AML-193 (cell line): ENCODE measurements around the gene ATP7A.
"Not testable (repeated sequence)": the region's sequence is repeated elsewhere in the genome, so short reads cannot be mapped to it uniquely, and the experiment has no call there.

Experiments used
- DNase-seq, 2 experiments: peaks; one replicate each; lab custom pipeline; 2025; lab: John Stamatoyannopoulos, UW

Gene ATP7A

GRCh38 chrX:78037881-78038280, 127.4 kb downstream of the ATP7A start:
- DNase-seq: no peak

GRCh38 chrX:78042601-78043000, 132.1 kb downstream of the ATP7A start:
- no peak for DNase-seq

GRCh38 chrX:78046362-78046761, 135.9 kb downstream of the ATP7A start:
- DNase-seq: no peak

- DNase-seq: no peak
These were observed 137.6 kb downstream of the ATP7A start for GRCh38 chrX:78048052-78048451.

GRCh38 chrX:78063687-78064086, 153.2 kb downstream of the ATP7A start:
- DNase-seq: no peak

DNA sequence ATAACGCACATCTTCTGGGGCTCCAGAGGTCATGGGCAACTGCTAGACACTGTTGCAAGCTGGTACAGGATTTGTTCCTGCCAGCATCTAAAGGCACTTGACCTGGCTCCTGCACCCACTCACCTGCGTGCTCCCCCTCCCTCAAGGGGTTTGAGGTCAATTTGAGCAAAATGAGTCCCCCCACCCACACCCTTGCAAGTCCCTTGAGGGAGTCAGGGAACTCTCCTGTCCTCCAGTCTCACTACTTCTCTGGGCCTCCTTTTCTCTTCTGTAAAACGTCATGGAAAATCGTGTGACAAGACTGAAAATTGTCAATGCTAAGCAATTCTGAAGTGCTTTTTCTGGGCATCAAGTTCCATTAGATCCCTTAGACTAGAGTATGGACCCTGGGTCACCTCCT, 153.7 kb downstream of the ATP7A start:
- DNase-seq: no peak

GRCh38 chrX:78064698-78065601, 154.5 kb downstream of the ATP7A start:
- DNase-seq: not testable (repeated sequence)

DNA sequence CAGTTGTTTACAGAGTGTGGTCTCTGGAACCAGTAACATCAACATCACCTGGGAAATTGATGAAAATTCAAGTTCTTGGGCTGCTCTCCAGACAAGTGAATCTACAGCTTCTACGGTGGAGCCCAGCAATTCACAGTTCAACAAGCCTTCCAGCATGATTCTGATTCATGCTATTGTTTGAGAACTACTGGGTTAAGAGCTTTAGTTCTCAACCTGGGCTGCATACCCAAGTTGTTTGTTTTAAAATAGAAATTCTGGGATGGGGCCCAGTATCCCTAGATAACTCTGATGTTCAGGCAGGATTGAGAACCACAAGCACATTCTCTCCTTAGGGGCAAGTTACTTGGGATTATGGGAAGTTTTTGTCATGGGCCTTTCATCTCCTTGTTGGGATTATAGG, 155.6 kb downstream of the ATP7A start:
- no peak for DNase-seq

- DNase-seq: no peak
These were observed 160.8 kb downstream of the ATP7A start for GRCh38 chrX:78071331-78071730.

DNA sequence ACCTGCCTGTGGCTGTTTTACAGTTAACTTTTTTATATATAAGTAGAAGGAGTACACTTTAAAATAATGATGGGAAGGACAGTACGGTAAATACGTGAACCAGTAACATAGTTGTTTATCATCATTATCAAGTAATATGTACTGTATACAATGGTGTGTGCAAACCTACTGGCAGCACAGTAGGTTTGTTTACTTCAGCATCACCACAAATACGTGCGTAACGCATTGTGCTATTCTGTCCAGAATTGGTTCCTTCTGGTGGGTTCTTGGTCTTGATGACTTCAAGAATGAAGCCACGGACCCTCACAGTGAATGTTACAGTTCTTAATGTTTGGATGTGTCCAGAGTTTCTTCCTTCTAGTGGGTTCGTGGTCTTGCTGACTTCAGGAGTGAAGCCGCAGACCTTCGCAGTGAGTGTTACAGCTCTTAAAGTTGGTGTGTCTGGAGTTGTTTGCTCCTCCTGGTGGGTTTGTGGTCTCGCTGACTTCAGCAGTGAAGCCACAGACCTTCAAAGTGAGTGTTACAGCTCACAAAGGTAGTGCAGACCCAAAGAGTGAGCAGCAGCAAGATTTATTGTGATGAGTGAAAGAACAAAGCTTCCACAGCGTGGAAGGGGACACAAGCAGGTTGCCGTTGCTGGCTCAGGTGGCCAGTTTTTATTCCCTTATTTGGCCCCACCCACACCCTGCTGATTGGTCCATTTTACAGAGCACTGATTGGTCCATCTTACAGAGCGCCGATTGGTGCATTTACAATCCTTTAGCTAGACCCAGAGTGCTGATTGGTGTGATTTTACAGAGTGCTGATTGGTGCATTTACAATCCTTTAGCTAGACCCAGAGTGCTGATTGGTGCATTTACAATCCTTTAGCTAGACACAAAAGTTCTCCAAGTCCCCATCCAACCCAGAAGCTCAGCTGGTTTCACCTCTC, 162.9 kb downstream of the ATP7A start:
- not testable (repeated sequence) for DNase-seq

GRCh38 chrX:78074088-78074487, 163.6 kb downstream of the ATP7A start:
- no peak for DNase-seq

DNA sequence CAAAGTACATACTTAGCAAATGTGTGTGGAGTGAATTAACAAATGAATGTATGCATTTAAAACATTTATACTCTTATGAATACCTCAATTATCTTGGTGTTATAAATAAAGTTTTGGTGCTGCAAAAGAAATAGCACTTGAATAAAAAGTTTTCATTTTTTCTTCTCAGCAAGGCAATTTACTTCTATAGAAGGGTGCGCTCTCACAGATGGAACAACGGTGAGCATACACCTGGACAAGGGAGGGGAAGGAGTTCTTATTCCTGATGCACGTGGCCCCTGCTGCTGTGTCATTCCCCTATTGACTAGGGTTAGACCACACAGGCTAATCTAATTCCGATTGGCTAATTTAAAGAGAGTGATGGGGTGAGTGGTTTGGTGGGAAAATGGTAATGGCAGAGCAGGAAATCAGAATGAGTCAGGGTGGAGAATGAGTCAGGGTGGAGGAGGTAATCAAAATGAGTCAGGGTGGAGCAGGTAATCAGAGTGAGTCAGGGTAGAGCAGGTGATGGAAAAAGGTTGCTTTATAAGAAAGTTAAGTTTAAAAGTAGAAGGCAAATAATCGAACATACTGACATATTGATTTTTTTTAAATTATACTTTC, 165.4 kb downstream of the ATP7A start:
- DNase-seq: no peak

DNA sequence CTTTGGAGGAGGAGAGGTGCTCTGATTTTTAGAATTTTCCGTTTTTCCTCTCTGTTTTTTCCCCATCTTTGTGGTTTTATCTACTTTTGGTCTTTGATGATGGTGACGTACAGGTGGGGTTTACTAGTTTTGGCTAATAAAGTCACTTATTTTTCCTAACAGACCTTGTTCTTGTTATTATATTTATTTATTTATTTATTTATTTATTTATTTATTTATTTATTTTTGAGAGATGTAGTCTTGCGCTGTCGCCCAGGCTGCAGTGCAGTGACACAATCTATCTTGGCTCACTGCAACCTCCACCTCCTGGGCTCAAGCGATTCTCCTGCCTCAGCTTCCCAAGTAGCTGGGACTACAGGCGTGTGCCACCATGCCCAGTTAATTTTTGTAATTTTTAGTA, 170.9 kb downstream of the ATP7A start:
- DNase-seq: not testable (repeated sequence)

GRCh38 chrX:78092296-78092695, 181.8 kb downstream of the ATP7A start:
- peak in 1 of 2 experiments; percentile 22 for DNase-seq

DNA sequence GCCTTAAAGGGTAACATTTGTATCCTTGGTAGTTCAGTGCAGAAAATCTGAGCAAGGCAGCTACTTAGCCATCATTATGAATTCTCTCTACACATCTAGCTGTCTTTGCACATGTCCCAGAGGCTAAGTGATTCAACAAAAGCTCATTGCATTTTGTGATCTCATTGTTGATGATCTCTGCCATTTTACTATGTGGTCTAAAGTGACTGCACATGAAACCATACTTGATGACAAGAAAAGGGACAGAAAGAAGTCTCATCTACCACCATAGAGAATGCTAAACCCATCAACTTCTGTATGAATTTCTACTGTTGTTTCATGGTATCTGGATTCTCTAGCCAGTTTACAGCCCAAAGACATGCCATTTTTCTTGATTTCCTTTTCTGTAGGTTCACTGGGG, 187.6 kb downstream of the ATP7A start:
- no peak for DNase-seq
